Adipocyte (in vitro differentiated cells): ENCODE data around the gene GNA14.

Experiments
- DNase-seq: peaks from one replicate; pipeline ENCODE4 v3.0.0-alpha.2; 2015; ENCODE audit warnings: low read depth
- H3K27me3 ChIP-seq: replicated peaks from 2 replicates; pipeline ENCODE4 v1.7.0; 2013; ENCODE audit warnings: mild to moderate bottlenecking, low read length, moderate library complexity; ENCODE audit not compliant: control insufficient read depth, insufficient read depth
- H3K36me3 ChIP-seq: 2 replicates; pipeline ENCODE4 v1.7.0; 2013; ENCODE audit warnings: low read length, mild to moderate bottlenecking, moderate library complexity; ENCODE audit not compliant: control insufficient read depth, insufficient read depth, severe bottlenecking
- H3K4me1 ChIP-seq: 2 replicates; pipeline ENCODE4 v1.7.0; 2013; ENCODE audit warnings: mild to moderate bottlenecking, low read length, moderate library complexity; ENCODE audit not compliant: control insufficient read depth, insufficient read depth
- H3K4me3 ChIP-seq: 2 replicates; pipeline ENCODE4 v1.7.0; 2013; ENCODE audit warnings: mild to moderate bottlenecking, low read length, moderate library complexity
- H3K9ac ChIP-seq: 2 replicates; pipeline ENCODE4 v1.7.0; 2013; ENCODE audit warnings: mild to moderate bottlenecking, low read length, moderate library complexity
- H3K9me3 ChIP-seq: 2 replicates; pipeline ENCODE4 v1.7.0; 2013; ENCODE audit warnings: mild to moderate bottlenecking, low read length, moderate library complexity; ENCODE audit not compliant: control insufficient read depth

GNA14 gene

GRCh38 chr9:77599492-77599891 is 48.6 kb downstream of the GNA14 start:
- H3K27me3 ChIP-seq = no peaks in the 10 kb centered on the region
- H3K4me1 ChIP-seq = peaks cover 33% of the 10 kb centered on the region
- H3K4me3 ChIP-seq = no peak overlapping the region
- no peaks in the 10 kb centered on the region for H3K36me3 ChIP-seq
- no peak overlapping the region for H3K9ac ChIP-seq
- H3K9me3 ChIP-seq = no peaks in the 10 kb centered on the region
- DNase-seq = no peak

GRCh38 chr9:77598991-77599390 is 49.1 kb downstream of the GNA14 start:
- no peak overlapping the region for H3K4me3 ChIP-seq
- H3K9ac ChIP-seq = no peak overlapping the region
- no peaks in the 10 kb centered on the region for H3K36me3 ChIP-seq
- no peaks in the 10 kb centered on the region for H3K27me3 ChIP-seq
- no peaks in the 10 kb centered on the region for H3K9me3 ChIP-seq
- peaks cover 33% of the 10 kb centered on the region for H3K4me1 ChIP-seq
- no peak for DNase-seq

- H3K27me3 ChIP-seq = no peaks in the 10 kb centered on the region
- H3K9ac ChIP-seq = no peak overlapping the region
- H3K36me3 ChIP-seq = no peaks in the 10 kb centered on the region
- peaks cover 33% of the 10 kb centered on the region for H3K4me1 ChIP-seq
- DNase-seq = peak; percentile 38
- no peaks in the 10 kb centered on the region for H3K9me3 ChIP-seq
- no peak overlapping the region for H3K4me3 ChIP-seq
Measured at GRCh38 chr9:77598524-77598923, 49.6 kb downstream of the GNA14 start.

- H3K9me3 ChIP-seq = no peaks in the 10 kb centered on the region
- no peak overlapping the region for H3K9ac ChIP-seq
- no peaks in the 10 kb centered on the region for H3K36me3 ChIP-seq
- H3K4me1 ChIP-seq = peaks cover 33% of the 10 kb centered on the region
- H3K4me3 ChIP-seq = no peak overlapping the region
- H3K27me3 ChIP-seq = no peaks in the 10 kb centered on the region
- DNase-seq = peak; percentile 24
Measured at GRCh38 chr9:77597057-77597456, 51.1 kb downstream of the GNA14 start.

- no peaks in the 10 kb centered on the region for H3K27me3 ChIP-seq
- H3K4me3 ChIP-seq = no peak overlapping the region
- no peaks in the 10 kb centered on the region for H3K36me3 ChIP-seq
- no peak overlapping the region for H3K9ac ChIP-seq
- no peaks in the 10 kb centered on the region for H3K9me3 ChIP-seq
- DNase-seq = no peak
- peaks cover 33% of the 10 kb centered on the region for H3K4me1 ChIP-seq
Measured at GRCh38 chr9:77595426-77596095, 52.6 kb downstream of the GNA14 start.

- Histone ChIP-seq H3K4me3 (no peak overlapping the region), H3K36me3 (no peaks in the 10 kb centered on the region), H3K27me3 (no peaks in the 10 kb centered on the region), H3K4me1 (peaks cover 33% of the 10 kb centered on the region), H3K9ac (no peak overlapping the region), H3K9me3 (no peaks in the 10 kb centered on the region)
- no peak for DNase-seq
Measured at GRCh38 chr9:77594963-77595362, 53.2 kb downstream of the GNA14 start.

GRCh38 chr9:77593528-77593927 is 54.6 kb downstream of the GNA14 start:
- no peak overlapping the region for H3K9ac ChIP-seq
- no peaks in the 10 kb centered on the region for H3K36me3 ChIP-seq
- peaks cover 29% of the 10 kb centered on the region for H3K4me1 ChIP-seq
- H3K4me3 ChIP-seq = no peak overlapping the region
- no peaks in the 10 kb centered on the region for H3K27me3 ChIP-seq
- no peak for DNase-seq
- no peaks in the 10 kb centered on the region for H3K9me3 ChIP-seq

GRCh38 chr9:77592476-77592875 is 55.6 kb downstream of the GNA14 start:
- Histone ChIP-seq H3K9me3 (no peaks in the 10 kb centered on the region), H3K4me3 (no peak overlapping the region)

GRCh38 chr9:77589046-77589795 is 58.9 kb downstream of the GNA14 start:
- Histone ChIP-seq H3K36me3 (no peaks in the 10 kb centered on the region), H3K27me3 (no peaks in the 10 kb centered on the region), H3K9me3 (no peaks in the 10 kb centered on the region), H3K9ac (no peak overlapping the region), H3K4me3 (no peak overlapping the region), H3K4me1 (peaks cover 14% of the 10 kb centered on the region)
- no peak for DNase-seq

More at GRCh38 chr9:77592476-77592875, 55.6 kb downstream of the GNA14 start:
- no peak for DNase-seq
- H3K4me1 ChIP-seq = peaks cover 29% of the 10 kb centered on the region
- H3K36me3 ChIP-seq = no peaks in the 10 kb centered on the region
- H3K27me3 ChIP-seq = no peaks in the 10 kb centered on the region
- no peak overlapping the region for H3K9ac ChIP-seq

- peaks cover 16% of the 10 kb centered on the region for H3K4me1 ChIP-seq
- H3K27me3 ChIP-seq = no peaks in the 10 kb centered on the region
- H3K9ac ChIP-seq = peak overlapping the region; percentile 60
- H3K4me3 ChIP-seq = peak overlapping the region; percentile 59
- no peaks in the 10 kb centered on the region for H3K36me3 ChIP-seq
- H3K9me3 ChIP-seq = no peaks in the 10 kb centered on the region
- DNase-seq = peak; percentile 67
Measured at GRCh38 chr9:77588271-77588937, 59.7 kb downstream of the GNA14 start.

GRCh38 chr9:77587851-77588250 is 60.3 kb downstream of the GNA14 start:
- H3K4me3 ChIP-seq = peak overlapping the region; percentile 59
- H3K9ac ChIP-seq = peak overlapping the region; percentile 60
- H3K9me3 ChIP-seq = no peaks in the 10 kb centered on the region
- peaks cover 18% of the 10 kb centered on the region for H3K4me1 ChIP-seq
- no peaks in the 10 kb centered on the region for H3K36me3 ChIP-seq
- no peaks in the 10 kb centered on the region for H3K27me3 ChIP-seq
- DNase-seq = no peak
